GM18499 (cell line): Measurements from ENCODE around the gene CADM1.

Experiments
- ATAC-seq: cut with Tn5 transposase; IDR thresholded peaks from one replicate; pipeline ENCODE4 v1.9.1; 2021; ENCODE audit warnings: moderate number of reproducible peaks; ENCODE audit not compliant: insufficient read depth, unreplicated experiment

CADM1 gene

DNA sequence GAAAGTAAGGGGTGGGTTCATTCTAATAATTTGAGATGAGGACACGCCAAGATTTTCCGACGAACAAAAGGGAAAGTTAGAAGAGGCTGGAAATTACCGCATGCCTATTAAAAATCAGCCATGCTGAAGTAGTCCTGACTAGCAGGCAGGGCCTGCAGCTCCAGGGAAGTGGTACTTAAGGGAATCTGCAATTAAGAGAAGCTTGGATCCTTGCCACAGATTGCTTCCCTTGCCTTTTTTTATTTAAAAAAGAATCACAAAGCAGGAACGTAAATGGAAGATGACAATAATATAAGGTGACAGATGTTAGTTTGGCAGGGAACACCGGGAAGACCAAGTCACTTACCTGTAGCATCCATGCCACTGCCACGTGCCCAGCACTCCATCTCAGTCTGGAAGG is 359.3 kb downstream of the CADM1 start:
- no peak for ATAC-seq

DNA sequence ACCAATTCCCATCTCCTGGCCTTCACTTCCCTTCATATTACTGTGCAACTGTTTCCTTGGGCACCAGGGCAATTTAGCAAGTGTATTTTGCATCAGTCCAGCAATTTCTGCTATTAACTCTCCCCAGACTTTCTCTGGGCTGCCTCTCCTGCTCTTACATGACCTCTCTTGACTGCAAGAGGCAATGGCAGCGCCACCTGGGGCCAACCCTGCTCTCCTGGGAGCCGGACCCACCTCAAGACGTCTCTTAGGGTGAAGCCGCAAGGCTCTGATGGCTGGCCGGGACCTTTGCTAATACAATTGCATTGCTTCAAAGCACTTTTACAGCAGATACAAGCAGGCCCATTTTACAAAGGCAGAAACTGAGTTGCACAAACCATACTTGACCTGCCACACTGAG is 360.2 kb downstream of the CADM1 start:
- ATAC-seq, result no peak

DNA sequence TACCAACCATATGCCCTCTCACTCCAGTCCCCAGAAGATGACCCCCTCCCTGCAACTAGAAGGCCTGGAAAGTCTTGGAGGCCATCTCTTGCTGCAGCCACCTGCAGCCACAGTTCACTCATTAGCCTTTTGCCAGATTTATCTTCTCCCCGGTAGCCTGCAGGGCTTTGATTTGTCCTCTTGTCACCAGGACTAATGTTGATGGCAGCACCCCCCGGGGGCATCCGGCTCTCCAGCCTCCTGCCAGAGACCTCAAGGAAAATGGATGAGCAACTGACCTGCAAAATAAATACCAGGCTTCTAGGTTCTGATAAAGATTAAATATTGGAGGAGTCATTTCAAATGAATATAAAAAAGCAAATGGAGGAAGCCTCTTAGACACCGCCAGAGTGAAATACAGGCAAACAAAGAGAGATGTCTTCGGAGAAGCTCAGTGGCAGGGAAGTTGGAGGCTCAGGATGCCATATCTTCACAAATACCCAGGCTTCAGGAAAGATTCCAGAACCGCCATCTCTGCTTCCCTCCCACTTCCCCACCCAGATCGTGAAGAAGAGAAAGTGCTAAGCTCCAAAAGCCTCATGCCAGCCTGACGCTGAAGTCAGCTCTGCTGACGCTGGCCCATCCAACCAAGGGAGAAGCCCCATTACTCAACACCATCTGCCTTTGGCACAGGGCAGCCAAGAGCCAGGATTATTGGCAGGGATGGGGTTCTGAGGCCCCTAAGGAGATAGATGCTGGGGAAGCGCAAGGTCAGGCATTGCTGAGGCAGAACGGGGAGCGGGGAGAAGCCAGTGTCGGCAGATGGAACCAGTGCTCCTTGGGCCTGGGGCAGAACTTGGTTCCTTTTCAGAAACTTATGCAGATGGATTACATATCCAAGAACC is 362.7 kb downstream of the CADM1 start:
- ATAC-seq, result no peak

DNA sequence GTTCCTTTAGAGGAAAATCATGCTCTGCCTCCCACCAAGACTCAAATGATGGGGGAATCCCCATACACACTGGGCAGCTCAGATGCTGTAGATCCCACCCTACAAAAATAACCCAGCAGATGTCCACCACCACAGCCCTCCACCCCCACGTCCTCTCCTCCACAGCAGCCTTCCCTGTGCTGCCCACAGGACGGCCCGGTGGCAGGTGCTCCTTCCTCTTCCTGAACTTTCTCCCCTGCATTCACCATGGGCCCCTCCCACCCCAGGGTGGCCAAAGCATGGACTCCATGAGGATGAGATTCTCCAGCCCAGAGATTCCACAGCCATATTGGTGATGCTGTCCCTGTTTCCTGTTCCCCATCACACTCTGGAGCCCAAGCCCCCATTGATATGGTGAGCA is 368.3 kb downstream of the CADM1 start:
- no peak for ATAC-seq

DNA sequence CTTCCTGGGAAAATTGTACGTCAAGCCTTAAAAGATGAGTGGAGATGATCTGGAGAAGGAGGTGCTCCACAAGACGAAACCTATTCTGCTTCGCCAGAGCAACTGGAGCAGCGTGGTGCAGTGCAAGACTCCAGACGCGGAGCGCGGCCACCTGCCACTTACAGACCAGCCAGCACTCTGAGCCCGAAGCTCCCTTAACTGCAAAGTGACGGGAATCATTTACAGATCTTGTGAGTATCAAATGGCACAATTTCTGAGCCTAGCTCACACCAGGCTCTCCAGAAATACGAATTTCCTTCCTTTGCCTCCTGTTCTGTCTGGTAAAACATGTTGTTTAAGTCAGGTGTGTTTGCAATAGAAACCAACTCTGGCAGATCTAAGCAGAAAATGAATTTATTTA is 369.3 kb downstream of the CADM1 start:
- ATAC-seq, result no peak

DNA sequence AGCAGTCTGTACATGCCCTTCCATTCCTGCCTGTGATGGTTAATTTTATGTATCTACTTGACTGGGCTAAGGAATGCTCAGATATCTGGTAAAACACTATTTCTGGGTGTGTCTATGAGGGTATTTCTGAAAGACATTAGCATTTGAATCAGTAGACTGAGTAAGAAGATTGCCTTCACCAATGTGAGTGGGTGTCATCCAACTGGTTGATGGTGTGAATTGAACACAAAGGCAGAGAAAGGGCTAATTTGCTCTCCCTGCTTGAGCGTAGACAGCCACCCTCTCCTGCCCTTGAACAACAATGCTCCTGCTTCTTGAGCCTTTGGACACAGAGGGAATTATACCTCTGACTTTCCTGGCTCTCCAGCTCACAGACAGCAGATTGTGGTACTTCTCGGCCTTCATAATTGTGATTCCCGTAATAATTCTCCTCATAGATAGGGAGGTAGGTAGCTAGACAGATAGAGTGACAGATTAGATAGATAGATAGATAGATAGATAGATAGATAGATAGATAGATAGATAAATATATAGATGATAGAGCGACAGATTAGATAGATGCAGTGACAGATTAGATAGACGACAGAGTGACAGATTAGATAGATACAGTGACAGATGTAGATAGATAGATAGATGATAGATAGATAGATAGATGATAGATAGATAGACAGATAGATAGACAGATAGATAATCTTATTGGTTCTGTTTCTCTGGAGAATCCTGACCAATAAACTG is 370.6 kb downstream of the CADM1 start:
- no peak for ATAC-seq

DNA sequence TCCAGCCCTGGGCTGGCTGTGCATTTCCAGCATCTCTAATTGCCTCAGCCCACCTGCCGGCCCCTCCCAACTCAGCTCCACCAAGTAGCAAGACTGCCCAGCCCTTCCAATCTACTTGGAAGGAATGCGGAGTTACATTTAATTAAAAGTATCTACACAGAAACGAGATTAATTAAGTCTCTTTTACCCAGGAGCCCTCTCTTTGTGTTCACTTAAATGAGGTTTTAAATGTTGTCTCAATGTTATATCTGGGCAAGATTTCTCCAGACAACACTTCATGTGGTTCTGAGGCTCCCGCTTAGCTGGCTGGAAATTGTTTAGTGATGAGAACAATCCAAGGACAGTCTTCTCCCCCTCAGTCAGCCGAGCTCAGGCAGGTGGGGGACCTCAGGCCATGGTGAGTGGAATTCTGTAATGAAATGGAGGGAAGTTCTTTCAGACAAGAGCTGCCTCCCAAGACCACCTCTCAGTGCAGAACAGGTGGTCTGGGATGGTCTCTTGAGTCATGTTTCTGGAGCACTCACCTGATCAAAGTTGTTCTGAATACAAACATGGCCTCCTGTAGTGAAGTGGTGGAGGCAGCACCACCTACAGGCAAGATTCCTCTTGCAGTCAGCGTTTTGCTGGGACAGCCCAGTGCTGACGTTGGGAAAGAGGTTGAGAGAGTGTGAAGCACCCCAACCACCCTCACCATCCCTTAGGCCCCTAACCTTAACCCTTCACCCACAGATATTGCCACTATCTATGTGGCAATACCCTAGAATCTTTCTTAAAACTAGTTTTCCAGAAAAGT is 371.6 kb downstream of the CADM1 start:
- no peak for ATAC-seq

DNA sequence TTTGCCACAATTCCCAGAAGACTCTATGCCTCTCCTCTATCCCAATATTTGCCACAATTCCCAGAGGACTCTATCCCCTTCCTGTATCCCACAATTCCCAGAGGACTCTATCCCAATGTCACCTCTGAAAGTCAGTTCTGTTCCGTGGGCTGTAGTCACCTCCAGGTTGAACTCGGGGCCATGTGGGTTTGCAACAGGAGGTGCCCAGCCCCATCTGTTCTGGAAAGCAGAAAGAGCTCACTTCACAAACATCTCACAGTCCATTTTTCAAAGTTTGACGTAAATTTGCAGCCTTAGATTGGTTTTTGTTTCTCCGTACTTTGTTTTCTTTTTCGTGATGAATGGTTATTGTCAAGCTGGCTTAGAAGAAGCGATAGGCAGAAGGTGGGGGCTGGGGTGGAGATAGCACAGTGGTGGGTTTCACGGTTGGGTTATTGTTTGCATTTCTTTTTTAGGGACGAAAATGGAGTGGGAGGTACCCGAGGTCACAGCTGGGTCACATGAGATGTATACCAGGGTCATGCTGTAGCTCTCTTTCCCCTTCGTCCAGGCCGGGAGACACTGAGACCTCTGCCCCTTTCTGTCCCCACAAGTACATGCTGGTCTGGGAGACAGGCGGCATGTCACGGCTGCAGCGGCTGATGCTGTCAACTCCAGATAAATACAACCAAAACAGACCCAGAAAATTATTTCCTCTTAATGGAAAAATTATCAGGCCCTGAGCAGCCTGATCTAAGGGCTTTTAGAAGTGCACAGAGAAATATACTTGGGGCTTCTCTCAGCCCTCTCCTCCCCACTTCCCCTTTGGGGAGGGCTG is 374.5 kb downstream of the CADM1 start:
- no peak for ATAC-seq

DNA sequence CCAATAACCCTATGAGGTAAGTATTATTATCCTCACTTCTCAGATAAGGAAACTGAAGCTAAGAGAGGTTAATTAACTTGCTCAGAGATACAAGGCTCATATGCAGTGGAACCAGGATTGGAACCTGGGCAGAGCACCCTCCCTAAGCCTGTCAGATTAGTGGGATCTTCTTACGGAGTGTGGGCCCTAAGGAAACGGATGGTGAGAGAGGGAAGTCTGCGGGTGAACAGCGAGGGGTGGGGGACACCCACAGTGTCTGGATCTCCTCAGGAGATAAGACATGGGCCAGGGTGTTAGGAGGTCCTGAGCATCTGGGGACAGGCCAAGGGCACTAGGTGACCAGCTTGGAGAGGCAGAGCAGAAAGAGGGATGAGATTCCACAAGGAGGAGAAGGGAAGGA is 376.0 kb downstream of the CADM1 start:
- no peak for ATAC-seq

DNA sequence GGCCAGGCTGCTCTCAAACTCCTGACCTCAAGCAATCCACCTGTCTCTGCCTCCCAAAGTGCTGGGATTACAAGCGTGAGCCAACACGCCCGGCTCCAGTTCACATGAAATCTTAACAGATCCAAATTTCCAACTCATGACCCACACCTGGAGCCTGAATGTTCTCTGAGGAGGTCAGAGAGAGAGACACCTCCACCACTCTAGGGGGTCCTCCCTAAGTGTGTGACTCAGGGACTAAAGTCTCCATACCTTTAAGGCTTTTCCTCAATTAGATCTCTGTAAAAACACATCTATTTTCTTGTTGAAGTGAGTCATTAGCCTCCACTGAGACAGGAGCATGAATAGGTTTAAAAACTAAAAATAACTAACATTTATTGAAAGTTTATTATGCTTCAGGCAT is 376.4 kb downstream of the CADM1 start:
- ATAC-seq, result no peak

DNA sequence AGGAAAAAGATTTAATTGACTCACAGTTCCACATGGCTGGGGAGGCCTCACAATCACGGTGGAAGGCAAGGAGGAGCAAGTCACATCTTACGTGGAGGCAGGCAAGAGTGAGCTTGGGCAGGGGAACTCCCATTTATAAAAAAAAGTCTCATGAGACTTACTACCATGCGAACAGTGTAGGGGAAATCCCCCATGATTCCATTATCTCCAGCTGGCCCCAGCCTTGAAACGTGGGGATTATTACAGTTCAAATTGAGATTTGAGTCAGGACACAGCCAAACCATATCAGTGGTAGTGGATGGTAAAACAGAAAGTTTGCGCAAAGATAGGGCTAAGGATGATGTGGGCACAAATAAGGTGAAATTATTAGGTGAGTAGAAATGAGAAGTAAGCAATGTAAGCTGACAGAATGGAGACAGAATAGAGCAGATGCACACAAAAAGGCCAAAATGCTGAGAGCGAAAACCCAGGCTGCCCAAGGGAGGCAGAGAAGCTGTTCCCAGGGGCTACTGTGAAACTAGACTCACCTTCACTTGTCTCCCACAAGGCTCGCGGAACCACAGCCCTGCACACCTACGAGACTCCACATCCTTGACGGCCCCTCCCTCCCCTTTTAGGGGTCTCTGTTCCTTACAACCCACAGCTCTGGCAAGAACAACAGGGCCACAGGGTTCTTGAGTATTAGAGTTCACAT is 377.6 kb downstream of the CADM1 start:
- ATAC-seq, result peak; percentile 84

DNA sequence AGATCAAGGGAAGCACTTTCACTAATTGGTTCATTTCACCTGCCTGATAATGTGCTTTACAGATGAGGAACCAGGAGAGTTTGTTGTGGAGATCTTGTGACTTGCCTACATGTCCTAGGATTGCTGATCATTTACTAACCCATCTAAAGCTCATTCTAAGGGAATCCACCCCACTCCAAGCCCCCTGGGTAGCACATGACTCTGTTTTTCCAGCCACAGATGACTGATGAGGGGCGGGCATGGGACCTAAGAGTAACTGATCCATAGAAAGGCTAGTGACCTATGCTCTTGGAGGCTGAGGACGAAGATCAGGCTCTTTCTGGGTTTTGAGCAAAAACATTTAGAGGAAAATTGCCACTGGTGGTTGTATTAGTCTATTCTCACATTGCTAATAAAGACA is 378.1 kb downstream of the CADM1 start:
- peak; percentile 17 for ATAC-seq

DNA sequence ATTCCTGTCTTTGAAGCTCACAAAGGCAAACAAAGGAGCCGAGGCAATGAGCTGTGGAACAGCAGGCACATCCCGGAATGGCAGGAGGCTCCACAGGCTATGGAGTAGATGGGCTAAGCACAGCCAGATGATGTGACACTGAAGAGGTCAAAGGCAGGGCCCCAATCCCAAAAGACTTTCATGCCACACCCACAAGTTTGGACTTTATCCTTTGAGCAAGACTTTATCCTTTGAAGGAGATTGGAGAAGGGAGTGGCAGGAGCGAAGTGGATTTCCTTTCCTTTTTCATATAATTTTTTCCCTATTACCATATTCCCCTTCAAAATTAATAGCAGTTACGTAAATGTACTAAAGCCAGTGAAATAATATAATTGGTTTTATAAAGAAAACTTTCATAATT is 379.4 kb downstream of the CADM1 start:
- ATAC-seq, result no peak

DNA sequence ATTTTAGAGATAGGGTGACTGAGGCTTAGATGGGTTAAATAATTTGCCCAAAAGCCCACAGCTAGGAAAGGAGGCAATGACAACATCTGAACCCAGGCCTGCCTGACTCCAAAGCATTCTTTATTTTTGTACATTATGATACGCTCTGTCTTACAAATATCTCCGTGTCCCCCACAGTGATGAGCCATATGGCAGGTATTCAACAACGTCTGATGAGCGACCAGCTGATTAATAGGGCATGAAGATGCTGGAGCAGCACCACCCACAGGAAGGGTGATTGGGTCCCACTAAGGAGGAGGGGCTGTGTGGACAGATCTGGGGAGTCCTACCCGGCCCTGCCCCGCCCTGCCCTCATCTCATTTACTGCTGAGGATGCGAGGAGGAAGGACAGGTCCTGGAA is 380.6 kb downstream of the CADM1 start:
- no peak for ATAC-seq

DNA sequence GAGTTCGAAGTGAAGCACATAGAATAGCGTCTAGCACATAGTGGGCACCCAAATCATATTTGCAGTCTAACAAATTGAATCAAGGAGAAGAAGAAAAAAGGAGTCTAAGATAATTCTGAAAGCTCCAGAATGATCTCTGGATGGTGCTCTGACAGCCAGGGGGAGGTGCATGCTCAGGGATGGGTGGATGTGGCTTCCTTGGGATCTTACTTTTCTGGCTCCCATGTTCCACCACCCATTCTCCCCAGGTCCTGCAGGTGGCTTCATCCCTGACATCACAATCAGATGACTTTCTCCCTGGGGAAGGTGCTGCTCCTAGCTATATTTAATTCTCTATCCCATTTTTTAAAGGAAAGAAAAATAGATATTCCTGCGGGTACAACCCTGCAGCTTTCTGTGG is 381.9 kb downstream of the CADM1 start:
- ATAC-seq, result no peak
